Prostate gland (tissue), 2 donors: ENCODE measurements around the gene PHIP. TPM values are rescaled to one million over a fixed set of nuclear protein-coding genes. Genes with fewer than 3 reads are reported as not detected.

ENCODE experiments used
- DNase-seq: peaks from one replicate; pipeline ENCODE4 v3.0.0-alpha.2; 2019; ENCODE audit warnings: low spot score
- H3K27ac ChIP-seq, 2 donors: fragments of 200-600 bp; sonication (generic); 2 replicates each; pipeline ENCODE4 v1.5.1; 2017 to 2019
- H3K27me3 ChIP-seq: fragments of 200-600 bp; sonication (generic); replicated peaks from 2 replicates; pipeline ENCODE4 v1.5.1; 2019; ENCODE audit not compliant: insufficient read depth
- H3K36me3 ChIP-seq, 2 donors: fragments of 200-600 bp; sonication (generic); 1 replicate in 1 of 2; 2 replicates in 1 of 2; pipeline versions ENCODE4 v1.5.1 to v1.8.1; 2017 to 2019
- H3K4me1 ChIP-seq: fragments of 200-600 bp; sonication (generic); replicated peaks from 2 replicates; pipeline ENCODE4 v1.5.1; 2019
- H3K4me3 ChIP-seq, 2 donors: fragments of 200-600 bp; sonication (generic); 2 replicates each; pipeline ENCODE4 v1.5.1; 2017 to 2019
- H3K9me3 ChIP-seq: fragments of 200-600 bp; sonication (generic); 2 replicates; pipeline ENCODE4 v1.5.1; 2017
- CTCF ChIP-seq, 4 experiments: fragments of 200-600 bp in 2 of 4; fragments of 450-650 bp in 2 of 4; sonication (generic) in 2 of 4; IDR thresholded peaks; 1 replicate in 3 of 4; 2 replicates in 1 of 4; pipeline ENCODE4 v1.5.1; 2016 to 2019; ENCODE audit warnings: antibody characterized with exemption in 4 of 4, mild to moderate bottlenecking in 2 of 4, moderate library complexity in 2 of 4
- POLR2A ChIP-seq: fragments of 450-650 bp; IDR thresholded peaks from one replicate; pipeline ENCODE4 v1.6.1; 2016; ENCODE audit warnings: antibody characterized with exemption, mild to moderate bottlenecking
- POLR2AphosphoS5 ChIP-seq: sonication (generic); formaldehyde crosslinking; IDR thresholded peaks from one replicate; pipeline ENCODE4 v1.6.1; 2017; ENCODE audit warnings: antibody characterized with exemption
- WGBS: methylation state at CpG from one replicate; pipeline ENCODE4 v1.1.5; 2018; 5-methylcytosine and 5-hydroxymethylcytosine counted together
- intact Hi-C: fragments of 100-400 bp; cut with DNase I; formaldehyde crosslinking; loops from one replicate; pipeline ENCODE4 v1.14.2; 2022
- total RNA-seq, 2 donors: library from RNA; depleted of rRNA; stranded (reverse); fragments of >200 nt; gene quantifications; one replicate each; pipeline ENCODE4 v1.1.0, GENCODE V29; 2016

PHIP gene
- total RNA-seq, 2 donors from 2014 or later = 29.6 to 31.8 TPM

GRCh38 chr6:79072640-79073181 is 5.3 kb downstream of the PHIP start:
- TF ChIP-seq CTCF (IDR thresholded peaks at IDR 0.05) (no peak), POLR2A (no peak), POLR2AphosphoS5 (no peak)
- no peaks in the 10 kb centered on the region for H3K9me3 ChIP-seq
- H3K27me3 ChIP-seq = no peaks in the 10 kb centered on the region
- no peaks in the 10 kb centered on the region for H3K36me3 ChIP-seq
- H3K27ac ChIP-seq = no peak overlapping the region
- 93% methylated on average over 3 of the region's 3 CpGs for WGBS
- peaks cover 4% of the 10 kb centered on the region for H3K4me1 ChIP-seq
- H3K4me3 ChIP-seq = no peak overlapping the region
- intact Hi-C loops = no loop called here
- DNase-seq = no peak

- peaks cover 4% of the 10 kb centered on the region for H3K4me1 ChIP-seq
Measured at GRCh38 chr6:79071547-79071946, 6.5 kb downstream of the PHIP start.

GRCh38 chr6:79070206-79070825 is 7.7 kb downstream of the PHIP start:
- no peaks in the 10 kb centered on the region for H3K9me3 ChIP-seq
- no peaks in the 10 kb centered on the region for H3K27me3 ChIP-seq
- H3K4me1 ChIP-seq = peaks cover 4% of the 10 kb centered on the region
- H3K27ac ChIP-seq = no peak overlapping the region
- no peak overlapping the region for H3K4me3 ChIP-seq
- WGBS = 56% methylated on average over 5 of the region's 5 CpGs
- H3K36me3 ChIP-seq = no peaks in the 10 kb centered on the region
- no peak for DNase-seq
- TF ChIP-seq CTCF (IDR thresholded peaks at IDR 0.05) = no peak
- TF ChIP-seq POLR2A = no peak
- no peak for TF ChIP-seq POLR2AphosphoS5
- intact Hi-C loops = no loop called here

More at GRCh38 chr6:79071547-79071946, 6.5 kb downstream of the PHIP start:
- Histone ChIP-seq H3K9me3 (no peaks in the 10 kb centered on the region), H3K4me3 (no peak overlapping the region), H3K27ac (no peak overlapping the region), H3K36me3 (no peaks in the 10 kb centered on the region), H3K27me3 (no peaks in the 10 kb centered on the region)
- TF ChIP-seq POLR2AphosphoS5 = no peak
- no peak for TF ChIP-seq CTCF (IDR thresholded peaks at IDR 0.05)
- intact Hi-C loops = no loop called here
- DNase-seq = no peak

- no peak overlapping the region for H3K27ac ChIP-seq
- TF ChIP-seq CTCF (IDR thresholded peaks at IDR 0.05) (no peak), POLR2A (no peak), POLR2AphosphoS5 (no peak)
- WGBS = 90% methylated on average over 4 of the region's 4 CpGs
- H3K4me1 ChIP-seq = peaks cover 4% of the 10 kb centered on the region
- no peaks in the 10 kb centered on the region for H3K36me3 ChIP-seq
- DNase-seq = no peak
- H3K4me3 ChIP-seq = no peak overlapping the region
- H3K9me3 ChIP-seq = no peaks in the 10 kb centered on the region
- intact Hi-C loops = no loop called here
- no peaks in the 10 kb centered on the region for H3K27me3 ChIP-seq
Measured at GRCh38 chr6:79066828-79067227, 11.2 kb downstream of the PHIP start.

- intact Hi-C loops = no loop called here
- Histone ChIP-seq H3K4me1 (peaks cover 4% of the 10 kb centered on the region), H3K27ac (no peak overlapping the region), H3K36me3 (no peaks in the 10 kb centered on the region), H3K4me3 (no peak overlapping the region), H3K27me3 (no peaks in the 10 kb centered on the region), H3K9me3 (no peaks in the 10 kb centered on the region)
- no peak for DNase-seq
- TF ChIP-seq POLR2A (no peak), CTCF (IDR thresholded peaks at IDR 0.05) (no peak)
Measured at GRCh38 chr6:79066330-79066729, 11.7 kb downstream of the PHIP start.
